ENCODE measurements around the gene RASA2. TPM values are rescaled to one million over a fixed set of nuclear protein-coding genes. Genes with fewer than 3 reads are reported as not detected.
A peak's percentile ranks its signal among the peaks of the same experiment; 100 is the strongest.

The RASA2 gene
- total RNA-seq, 2 donors from 2014 or later = 15.1 to 20.0 TPM

GRCh38 chr3:141547791-141548190 lies 61.0 kb downstream of the RASA2 start:
- DNase-seq (no peak), ATAC-seq (no peak)
- intact Hi-C loops (cut with DNase I, micrococcal nuclease) = no loop called here

DNA sequence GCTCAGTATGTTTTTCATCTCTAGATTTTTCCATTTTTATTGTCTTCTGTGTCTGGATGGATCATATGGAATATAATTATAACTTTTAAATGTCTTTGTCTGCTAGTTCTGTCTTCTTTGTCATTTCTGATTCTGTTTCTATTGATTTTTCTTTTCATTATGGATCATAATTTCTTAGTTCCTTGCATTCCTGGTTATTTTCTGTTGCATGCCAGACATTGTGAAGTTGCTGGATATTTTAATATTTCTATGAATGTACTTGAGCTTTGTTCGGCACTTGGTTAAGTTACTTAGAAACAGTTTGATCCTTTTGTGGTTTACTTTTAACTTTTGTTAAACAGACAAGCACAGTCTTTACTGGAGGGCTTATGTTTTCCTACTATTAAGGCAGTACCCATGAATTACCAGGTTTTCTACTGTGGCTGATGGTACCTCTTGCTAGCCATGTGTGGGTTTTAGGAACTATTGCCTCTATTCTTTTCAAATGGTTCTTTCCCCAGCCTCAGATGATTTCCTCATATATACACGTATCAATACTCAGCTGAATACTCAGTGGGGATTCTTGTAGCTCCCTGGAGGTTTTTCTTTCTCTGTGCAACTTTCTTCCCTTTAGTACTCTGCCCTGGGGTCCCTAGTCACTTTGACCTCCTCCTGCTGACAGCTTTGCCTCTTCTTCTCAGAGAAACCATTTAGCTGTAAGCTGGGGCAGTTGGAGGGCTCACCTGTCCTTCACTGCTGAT lies 64.3 kb downstream of the RASA2 start:
- intact Hi-C loops (cut with DNase I, micrococcal nuclease) = loop anchor here in 1 of 2 donors (10.0 kb wide), 1 partner anchor 76 kb away; no protein-coding TSS in a partner anchor

GRCh38 chr3:141552440-141552991 lies 65.7 kb downstream of the RASA2 start:
- no peak for ATAC-seq
- intact Hi-C loops (cut with DNase I, micrococcal nuclease) = loop anchor here in 1 of 2 donors (10.0 kb wide), 1 partner anchor 78 kb away; no protein-coding TSS in a partner anchor

More for the DNA sequence above, 64.3 kb downstream of the RASA2 start:
- DNase-seq = no peak
- ATAC-seq = no peak

DNA sequence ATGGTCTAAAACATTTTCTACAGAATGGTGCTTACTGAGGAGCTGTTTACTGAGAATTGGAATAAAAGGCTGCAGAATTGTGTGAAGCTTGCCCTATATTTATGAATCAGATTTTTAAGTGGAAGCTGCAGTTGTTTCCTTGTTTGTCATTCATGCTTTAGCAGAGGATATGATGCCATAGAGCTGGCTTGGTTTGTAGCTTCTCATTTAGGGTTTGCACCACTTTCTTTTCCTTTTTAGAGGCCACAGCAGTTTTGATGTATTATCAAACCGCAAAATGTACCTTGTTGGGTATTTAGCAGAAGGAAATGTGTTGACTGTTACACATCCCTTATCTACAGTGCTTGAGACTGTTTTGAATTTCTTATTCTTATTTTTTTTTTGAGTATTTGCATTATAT lies 66.2 kb downstream of the RASA2 start:
- ATAC-seq = peak; percentile 21
- no peak for DNase-seq
- intact Hi-C loops (cut with DNase I, micrococcal nuclease) = loop anchor here in 1 of 2 donors (10.0 kb wide), 1 partner anchor 78 kb away; no protein-coding TSS in a partner anchor

More at GRCh38 chr3:141552440-141552991, 65.7 kb downstream of the RASA2 start:
- DNase-seq = no peak

DNA sequence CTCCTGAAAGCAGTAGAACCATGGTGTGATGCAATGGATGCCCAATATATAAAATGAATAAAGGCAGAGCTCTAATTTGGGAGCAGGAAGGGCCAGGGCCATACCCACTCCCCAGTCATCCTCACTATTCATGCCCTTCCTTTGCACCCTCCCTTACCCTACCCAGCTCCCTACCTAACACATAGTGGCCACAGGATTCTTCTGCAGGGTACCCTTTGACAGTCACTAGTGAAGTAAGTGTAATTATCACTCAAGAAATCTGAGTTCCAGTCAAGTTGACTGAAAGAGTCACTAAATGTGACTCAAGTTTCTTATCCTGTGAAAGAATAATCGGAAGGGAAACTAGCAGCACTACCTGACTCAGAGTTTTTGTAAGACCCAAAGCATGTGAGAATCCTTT lies 69.2 kb downstream of the RASA2 start:
- ATAC-seq = no peak
- intact Hi-C loops (cut with DNase I, micrococcal nuclease) = loop anchor here in 1 of 2 donors (10.0 kb wide), 1 partner anchor 81 kb away; no protein-coding TSS in a partner anchor
- DNase-seq = no peak

DNA sequence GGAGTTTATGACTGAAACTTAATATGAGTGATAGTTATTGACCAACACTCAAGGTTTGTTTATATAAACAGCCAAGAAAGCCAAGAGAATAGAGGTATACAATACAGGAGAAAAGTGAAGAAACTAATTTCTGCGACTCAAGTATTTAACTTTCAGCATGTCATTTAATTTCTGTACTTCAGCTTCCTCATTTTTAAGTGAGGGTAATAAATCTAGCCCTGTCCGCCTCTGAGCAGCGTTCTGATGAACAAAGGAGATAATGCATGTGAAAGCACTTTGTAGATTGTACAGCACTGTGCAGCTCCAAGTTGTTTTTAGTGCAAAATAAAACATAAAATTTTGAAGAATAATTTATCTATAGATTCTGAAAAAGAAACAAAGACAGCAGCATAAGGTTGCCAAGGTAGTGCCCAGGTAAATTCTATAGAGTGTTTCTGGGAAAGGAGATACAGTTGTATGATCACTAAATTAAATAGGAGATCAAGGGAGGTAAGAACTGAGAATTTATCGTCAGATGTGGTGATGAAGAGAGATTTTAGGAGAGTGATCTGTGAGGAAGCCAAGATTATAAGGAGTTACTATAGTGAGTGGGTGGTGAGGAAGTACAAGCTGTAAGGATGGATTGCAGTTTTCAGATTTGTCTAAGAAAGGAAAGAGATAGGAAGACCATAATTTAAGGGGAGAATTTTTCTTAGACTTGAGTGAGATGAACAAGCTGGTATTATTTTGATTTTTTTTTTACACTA lies 71.3 kb downstream of the RASA2 start:
- intact Hi-C loops (cut with DNase I, micrococcal nuclease) = loop anchor here in 1 of 2 donors (10.0 kb wide), 1 partner anchor 83 kb away; no protein-coding TSS in a partner anchor
- no peak for DNase-seq
- peak; percentile 87 for ATAC-seq

GRCh38 chr3:141561426-141562034 lies 74.7 kb downstream of the RASA2 start:
- intact Hi-C loops (cut with DNase I, micrococcal nuclease) = loop anchor here in 1 of 2 donors (5.0 kb wide), 2 partner anchors 99 to 254 kb away; no protein-coding TSS in a partner anchor
- DNase-seq = no peak
- ATAC-seq = peak; percentile 63

DNA sequence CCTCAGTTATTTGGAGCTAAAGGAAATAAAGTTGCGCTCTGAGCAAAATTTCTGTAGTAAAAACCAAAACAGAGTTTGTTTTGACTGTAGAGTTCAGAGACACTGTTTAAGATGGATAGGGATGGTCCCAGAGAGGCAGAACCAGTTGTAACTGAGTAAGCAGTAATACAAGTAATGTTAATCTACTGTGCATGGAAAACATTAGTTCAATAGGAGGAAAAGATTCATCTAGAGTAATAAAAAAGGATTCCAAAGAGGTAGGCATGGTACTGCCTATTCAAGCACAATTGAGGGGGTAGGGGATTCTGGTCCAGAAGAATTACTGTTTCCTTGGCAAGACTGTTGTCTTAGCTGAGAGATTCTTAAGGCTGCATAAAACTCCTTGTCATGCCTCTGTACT lies 77.4 kb downstream of the RASA2 start:
- no peak for DNase-seq
- intact Hi-C loops (cut with DNase I, micrococcal nuclease) = loop anchor here in 1 of 2 donors (5.0 kb wide), 2 partner anchors 102 to 257 kb away; no protein-coding TSS in a partner anchor
- ATAC-seq = no peak

GRCh38 chr3:141570068-141570467 lies 83.2 kb downstream of the RASA2 start:
- intact Hi-C loops (cut with DNase I, micrococcal nuclease) = loop anchor here in 1 of 2 donors (10.0 kb wide), 2 partner anchors 175 to 345 kb away; no protein-coding TSS in a partner anchor
- ATAC-seq = no peak
- DNase-seq = no peak

DNA sequence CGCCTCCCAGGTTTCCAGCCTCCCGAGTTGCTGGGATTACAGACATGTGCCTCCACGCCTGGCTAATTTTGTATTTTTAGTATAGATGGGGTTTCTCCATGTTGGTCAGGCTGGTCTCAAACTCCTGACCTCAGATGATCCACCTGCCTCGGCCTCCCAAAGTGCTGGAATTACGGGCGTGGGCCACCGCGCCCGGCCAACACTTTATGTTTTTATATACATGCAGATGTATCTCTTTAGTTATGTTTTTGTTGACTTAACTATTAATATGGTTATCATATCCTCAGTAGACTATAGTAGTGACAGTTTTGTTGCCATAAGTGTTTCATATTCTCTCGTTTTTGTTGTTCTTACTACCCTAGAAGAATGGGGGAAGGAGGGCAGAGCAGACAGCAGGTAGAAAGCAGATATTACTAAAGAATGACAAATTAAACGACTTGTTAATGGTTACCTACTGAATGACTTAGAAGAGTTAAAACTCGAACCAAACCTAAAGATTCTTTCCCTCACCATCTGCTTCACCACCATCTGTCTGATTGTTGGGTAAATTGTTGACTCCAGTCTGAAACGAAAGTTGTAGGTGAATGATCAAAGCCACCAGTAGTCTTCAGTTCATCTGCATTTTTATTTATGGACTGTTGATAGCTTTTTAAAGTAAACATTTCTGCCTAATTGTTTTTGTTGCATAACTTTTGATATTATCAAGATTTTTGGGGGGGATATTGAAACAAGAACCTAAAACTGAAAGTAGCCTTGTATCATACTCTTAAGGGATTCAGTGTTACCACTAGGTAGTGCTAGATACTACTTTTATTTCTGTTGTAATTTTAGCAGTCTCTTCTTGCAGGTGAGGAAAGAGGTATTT lies 89.3 kb downstream of the RASA2 start:
- intact Hi-C loops (cut with DNase I, micrococcal nuclease) = loop anchor here in 1 of 2 donors (10.0 kb wide), 2 partner anchors 169 to 339 kb away; no protein-coding TSS in a partner anchor
- DNase-seq (peak in 1 of 2 donors; percentile 22), ATAC-seq (peak; percentile 80)

GRCh38 chr3:141576744-141577052 lies 89.9 kb downstream of the RASA2 start:
- DNase-seq (no peak), ATAC-seq (no peak)
- intact Hi-C loops (cut with DNase I, micrococcal nuclease) = loop anchor here in 1 of 2 donors (10.0 kb wide), 2 partner anchors 168 to 338 kb away; no protein-coding TSS in a partner anchor

DNA sequence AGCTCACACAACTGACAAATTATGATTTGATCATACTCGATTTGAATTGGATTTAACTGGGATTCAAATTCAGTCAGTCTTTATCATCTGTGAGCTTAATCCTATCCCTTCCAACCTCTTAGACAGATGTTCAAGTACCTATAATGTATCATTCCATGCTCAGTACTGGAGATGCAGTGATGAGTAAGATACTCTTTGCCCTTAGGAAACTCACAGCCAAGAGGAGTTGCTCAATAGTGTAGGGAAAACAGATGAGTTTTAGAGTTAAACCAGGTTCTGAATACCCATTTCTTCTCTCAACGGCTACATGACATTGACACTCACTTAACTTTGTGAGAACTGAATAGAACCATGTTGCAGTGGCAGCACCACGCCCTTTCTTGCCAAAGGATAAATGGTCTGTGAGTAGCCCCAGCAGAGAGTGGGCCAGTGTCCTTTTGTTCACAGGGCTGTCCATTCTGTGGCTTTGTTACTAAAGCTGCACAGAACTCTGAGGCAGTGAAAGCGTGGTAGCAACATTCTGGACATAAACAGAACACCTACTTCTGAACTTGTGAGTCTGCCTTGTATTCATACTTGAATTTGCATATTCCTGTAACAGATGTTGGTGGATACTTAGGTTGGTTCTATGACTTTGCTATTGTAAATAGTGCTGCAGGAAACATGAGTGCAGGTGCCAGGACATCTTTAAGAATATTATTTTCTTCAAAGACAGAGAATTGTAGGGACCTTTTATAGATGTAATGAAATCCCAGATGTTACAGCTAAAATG lies 91.6 kb downstream of the RASA2 start:
- ATAC-seq (peak; percentile 40), DNase-seq (no peak)
- intact Hi-C loops (cut with DNase I, micrococcal nuclease) = loop anchor here in 1 of 2 donors (10.0 kb wide), 2 partner anchors 166 to 336 kb away; no protein-coding TSS in a partner anchor

DNA sequence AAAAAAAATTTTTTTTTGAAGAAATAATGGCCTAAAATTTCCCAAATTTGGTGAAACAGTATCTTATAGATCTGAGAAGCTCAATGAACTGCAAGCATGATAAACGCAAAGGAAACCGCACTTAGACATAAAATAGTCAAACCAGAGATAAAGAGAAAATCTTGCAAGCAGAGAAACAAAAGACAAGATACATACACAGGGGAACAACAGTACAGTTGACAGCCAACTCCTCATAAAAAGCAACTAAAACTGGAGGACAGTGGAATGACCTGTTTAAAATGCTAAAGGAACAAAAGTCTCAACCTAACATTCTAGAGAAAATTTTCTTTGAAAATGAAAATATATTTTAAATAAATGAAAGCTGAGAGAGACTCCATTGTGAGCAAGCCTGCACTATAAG lies 107.5 kb downstream of the RASA2 start:
- DNase-seq (no peak), ATAC-seq (no peak)
- intact Hi-C loops (cut with DNase I, micrococcal nuclease) = no loop called here

DNA sequence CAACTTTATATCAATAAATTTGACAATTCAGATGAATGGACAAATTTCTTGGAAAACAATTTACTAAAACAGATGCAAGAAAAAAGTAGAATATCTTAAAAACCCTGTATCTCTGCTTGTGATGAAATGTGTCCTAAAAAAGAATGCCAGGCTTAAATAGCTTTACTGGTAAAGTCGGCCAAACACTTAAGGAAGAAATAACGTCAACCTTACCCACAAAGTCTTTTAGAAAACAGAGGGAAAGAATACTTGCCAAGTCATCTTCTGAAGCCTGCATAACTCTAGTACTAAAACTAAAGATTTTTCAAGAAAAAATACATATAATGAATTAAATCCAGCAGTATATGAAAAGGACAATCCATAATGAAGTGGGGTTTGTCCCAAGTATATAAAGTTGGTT lies 111.1 kb downstream of the RASA2 start:
- no peak for DNase-seq
- ATAC-seq = no peak
- intact Hi-C loops (cut with DNase I, micrococcal nuclease) = no loop called here

GRCh38 chr3:141600331-141600730 lies 113.5 kb downstream of the RASA2 start:
- DNase-seq (no peak), ATAC-seq (no peak)
- intact Hi-C loops (cut with DNase I, micrococcal nuclease) = no loop called here

DNA sequence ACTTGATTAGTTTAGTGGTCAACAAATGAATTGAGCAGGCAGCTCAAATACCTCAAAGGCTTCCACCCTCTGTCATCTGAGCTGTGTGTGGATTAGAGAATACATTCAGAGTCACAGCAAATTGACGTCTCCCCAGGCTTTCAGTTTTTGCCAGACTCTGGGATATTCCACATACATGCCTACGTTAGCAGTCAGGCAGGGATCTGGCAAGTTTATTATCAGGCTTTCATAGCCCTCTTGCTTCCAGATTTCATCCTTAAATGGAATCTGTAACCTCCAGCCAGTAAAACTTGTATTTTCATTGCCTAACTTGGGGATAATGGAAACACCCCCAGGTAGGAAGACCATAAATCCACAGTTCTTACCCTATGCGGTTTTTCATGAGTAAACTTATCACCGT lies 115.9 kb downstream of the RASA2 start:
- no peak for DNase-seq
- ATAC-seq = no peak
- intact Hi-C loops (cut with DNase I, micrococcal nuclease) = no loop called here

- intact Hi-C loops (cut with DNase I, micrococcal nuclease) = no loop called here
- DNase-seq (no peak), ATAC-seq (no peak)
Measured at GRCh38 chr3:141603473-141604035, 116.7 kb downstream of the RASA2 start.
